Loucy (cell line): ENCODE results near the gene ATAD3A.

ENCODE experiments used
- CTCF ChIP-seq: fragments of 200-600 bp; sonication (generic); conservative IDR thresholded peaks from 2 replicates; pipeline ENCODE4 v1.5.1; 2014; ENCODE audit warnings: mild to moderate bottlenecking, antibody characterized with exemption, low read length
- EZH2phosphoT487 ChIP-seq: fragments of 200-600 bp; IDR thresholded peaks from 2 replicates; pipeline ENCODE4 v1.6.1; 2018; ENCODE audit warnings: antibody characterized with exemption, mild to moderate bottlenecking, moderate library complexity, borderline replicate concordance

GRCh38 chr1:1462318-1462966, 49.5 kb upstream of the ATAD3A start:
- no peak for TF ChIP-seq EZH2phosphoT487
- no peak for TF ChIP-seq CTCF
